A673 (cell line): ENCODE results near the gene RBMS1.

Experiments
- CTCF ChIP-seq: fragments of 300-800, 200-600 bp; sonication (generic); conservative IDR thresholded peaks from 2 replicates; pipeline ENCODE4 v1.5.1; 2017; ENCODE audit warnings: low read depth, mild to moderate bottlenecking, antibody characterized with exemption, low read length, moderate library complexity, mixed read lengths
- EZH2 ChIP-seq: fragments of 200-600 bp; sonication (generic); IDR thresholded peaks from 2 replicates; pipeline ENCODE4 v1.6.1; 2017; ENCODE audit warnings: borderline replicate concordance, low read depth, mild to moderate bottlenecking, mixed read lengths, antibody characterized with exemption, low read length; ENCODE audit not compliant: poor library complexity, severe bottlenecking

- no peak for TF ChIP-seq CTCF
- TF ChIP-seq EZH2, result no peak
These were observed 237.1 kb downstream of the RBMS1 start for GRCh38 chr2:160256507-160256906.
